Gastrocnemius medialis (tissue), 4 donors: ENCODE measurements around the gene KCNJ4. TPM values are rescaled to one million over a fixed set of nuclear protein-coding genes. Genes with fewer than 3 reads are reported as not detected.
"Not testable (repeated sequence)": the region's sequence is repeated elsewhere in the genome, so short reads cannot be mapped to it uniquely, and the experiment has no call there.

ENCODE experiments used
- ATAC-seq, 2 donors: fragments of 150-250 bp; one replicate each; pipeline ENCODE4 v1.9.1; 2016
- DNase-seq, 2 donors: peaks; one replicate each; pipeline ENCODE4 v3.0.0-alpha.2; 2019
- H3K27ac ChIP-seq, 4 donors: fragments of 200-600 bp; sonication (generic); 1 replicate in 1 of 4; 2 replicates in 3 of 4; pipeline ENCODE4 v1.5.1; 2016 to 2018; ENCODE audit warnings: mild to moderate bottlenecking in 2 of 4, moderate library complexity in 1 of 4
- H3K27me3 ChIP-seq, 3 donors: fragments of 200-600 bp; sonication (generic) in 2 of 3; 1 replicate in 1 of 3; 2 replicates in 2 of 3; pipeline versions ENCODE4 v1.5.1 to v1.6.0; 2016 to 2019; ENCODE audit warnings: mild to moderate bottlenecking in 1 of 3, moderate library complexity in 1 of 3
- H3K36me3 ChIP-seq, 2 donors: fragments of 200-600 bp; sonication (generic) in 1 of 2; one replicate each; pipeline ENCODE4 v1.5.1; 2017 to 2018
- H3K4me1 ChIP-seq, 2 donors: fragments of 200-600 bp; sonication (generic) in 1 of 2; one replicate each; pipeline ENCODE4 v1.5.1; 2016 to 2017; ENCODE audit warnings: mild to moderate bottlenecking in 2 of 2
- H3K4me3 ChIP-seq, 4 donors: fragments of 200-600 bp; sonication (generic) in 3 of 4; 1 replicate in 1 of 4; 2 replicates in 3 of 4; pipeline ENCODE4 v1.5.1; 2016 to 2019; ENCODE audit warnings: mild to moderate bottlenecking in 2 of 4
- H3K9me3 ChIP-seq, 3 donors: fragments of 200-600 bp; sonication (generic) in 2 of 3; 1 replicate in 1 of 3; 2 replicates in 2 of 3; pipeline ENCODE4 v1.5.1; 2016 to 2019
- POLR2A ChIP-seq, 2 donors: fragments of 450-650 bp; IDR thresholded peaks; one replicate each; pipeline ENCODE4 v1.6.1; 2017; ENCODE audit warnings: antibody characterized with exemption in 2 of 2, mild to moderate bottlenecking in 2 of 2, moderate library complexity in 2 of 2
- in situ Hi-C, 4 donors: fragments of 200-750 bp; cut with MboI; loops; one replicate each; pipeline versions ENCODE4 v1.15.0 to v1.8.0; 2017; ENCODE audit warnings: low sequenced_read_pairs in 4 of 4
- intact Hi-C: fragments of 100-400 bp; cut with DNase I; formaldehyde crosslinking; loops from one replicate; pipeline ENCODE4 v1.15.1; 2023; ENCODE audit warnings: low total_unique reads
- total RNA-seq, 4 donors: library from RNA; depleted of rRNA; stranded (reverse); fragments of >200 nt; gene quantifications; one replicate each; pipeline versions ENCODE4 v1.1.0 to v1.2.3, GENCODE V29; 2016
- TF ChIP-seq, protein P1 (sequence below), 5 experiments: fragments of 450-650 bp in 3 of 5; fragments of 200-600 bp in 2 of 5; sonication (generic) in 2 of 5; IDR thresholded peaks in 4 of 5; conservative IDR thresholded peaks in 1 of 5; 1 replicate in 4 of 5; 2 replicates in 1 of 5; pipeline ENCODE4 v1.5.1; 2016 to 2019; ENCODE audit warnings: antibody characterized with exemption in 5 of 5, mild to moderate bottlenecking in 3 of 5, moderate library complexity in 3 of 5

The KCNJ4 gene
- total RNA-seq, 4 donors from 2014 or later: not detected

DNA sequence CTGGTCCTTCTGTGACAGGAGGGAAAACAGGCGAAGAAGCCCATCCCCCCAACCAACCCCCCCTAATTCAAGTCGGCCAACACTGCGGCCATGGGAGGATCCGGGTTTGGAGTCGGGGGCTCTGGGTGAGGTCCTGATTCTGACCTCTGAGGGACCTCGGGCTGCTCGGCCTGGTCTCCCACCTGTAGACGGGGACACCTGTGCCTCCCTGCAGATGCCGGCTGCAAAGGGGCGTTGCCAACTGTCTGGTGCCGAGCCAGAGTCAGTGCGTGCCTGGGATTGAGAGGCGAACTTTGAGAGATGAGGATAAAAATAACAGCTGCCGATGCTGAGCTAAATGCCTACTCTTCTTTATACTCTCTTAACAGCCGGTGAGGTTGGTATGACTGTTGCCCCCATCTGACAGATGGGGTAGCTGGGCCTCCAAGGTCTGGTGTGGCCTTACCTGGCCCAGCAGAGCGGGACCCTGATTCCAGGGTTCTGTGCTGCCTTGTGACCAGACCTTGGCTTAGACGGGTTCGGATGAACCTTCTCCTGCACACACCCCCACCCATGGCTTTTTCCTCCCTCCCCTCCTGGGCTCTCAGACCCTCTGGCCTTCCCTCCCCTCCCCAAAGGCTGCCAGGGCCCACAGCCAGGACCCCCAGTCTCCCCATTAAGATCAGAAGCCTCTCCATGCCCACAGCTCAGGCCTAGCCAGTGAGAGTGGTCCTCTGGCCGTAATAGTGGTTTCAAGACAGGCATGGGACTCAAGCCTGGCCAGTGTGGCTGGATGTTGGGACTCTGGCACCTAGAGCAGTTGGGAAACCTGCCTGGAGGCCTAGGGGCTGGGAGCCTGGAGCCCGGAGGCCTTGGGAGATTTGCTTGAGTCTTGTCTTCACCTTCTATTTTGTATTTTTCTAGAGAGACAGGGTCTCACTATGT is 41.7 kb downstream of the KCNJ4 start:
- DNase-seq (no peak), ATAC-seq (peak in 1 of 2 donors; percentile 16)
- intact Hi-C loops (no loop called here), in situ Hi-C loops (no loop called here)
- H3K36me3 ChIP-seq: no peaks in the 10 kb centered on the region
- no peak for TF ChIP-seq POLR2A (IDR thresholded peaks at IDR 0.05)
- TF ChIP-seq, protein P1, sequence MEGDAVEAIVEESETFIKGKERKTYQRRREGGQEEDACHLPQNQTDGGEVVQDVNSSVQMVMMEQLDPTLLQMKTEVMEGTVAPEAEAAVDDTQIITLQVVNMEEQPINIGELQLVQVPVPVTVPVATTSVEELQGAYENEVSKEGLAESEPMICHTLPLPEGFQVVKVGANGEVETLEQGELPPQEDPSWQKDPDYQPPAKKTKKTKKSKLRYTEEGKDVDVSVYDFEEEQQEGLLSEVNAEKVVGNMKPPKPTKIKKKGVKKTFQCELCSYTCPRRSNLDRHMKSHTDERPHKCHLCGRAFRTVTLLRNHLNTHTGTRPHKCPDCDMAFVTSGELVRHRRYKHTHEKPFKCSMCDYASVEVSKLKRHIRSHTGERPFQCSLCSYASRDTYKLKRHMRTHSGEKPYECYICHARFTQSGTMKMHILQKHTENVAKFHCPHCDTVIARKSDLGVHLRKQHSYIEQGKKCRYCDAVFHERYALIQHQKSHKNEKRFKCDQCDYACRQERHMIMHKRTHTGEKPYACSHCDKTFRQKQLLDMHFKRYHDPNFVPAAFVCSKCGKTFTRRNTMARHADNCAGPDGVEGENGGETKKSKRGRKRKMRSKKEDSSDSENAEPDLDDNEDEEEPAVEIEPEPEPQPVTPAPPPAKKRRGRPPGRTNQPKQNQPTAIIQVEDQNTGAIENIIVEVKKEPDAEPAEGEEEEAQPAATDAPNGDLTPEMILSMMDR (IDR thresholded peaks at IDR 0.05 in 4 of 5, conservative IDR thresholded peaks at IDR 0.05 in 1 of 5): peak in 1 of 5 experiments; percentile 2
- H3K9me3 ChIP-seq: no peaks in the 10 kb centered on the region
- H3K4me3 ChIP-seq: peak overlapping the region; percentile 11 to 42 (median 32)
- H3K4me1 ChIP-seq: peaks cover 10 to 11% of the 10 kb centered on the region in 2 donors
- no peak overlapping the region for H3K27ac ChIP-seq
- no peaks in the 10 kb centered on the region for H3K27me3 ChIP-seq

DNA sequence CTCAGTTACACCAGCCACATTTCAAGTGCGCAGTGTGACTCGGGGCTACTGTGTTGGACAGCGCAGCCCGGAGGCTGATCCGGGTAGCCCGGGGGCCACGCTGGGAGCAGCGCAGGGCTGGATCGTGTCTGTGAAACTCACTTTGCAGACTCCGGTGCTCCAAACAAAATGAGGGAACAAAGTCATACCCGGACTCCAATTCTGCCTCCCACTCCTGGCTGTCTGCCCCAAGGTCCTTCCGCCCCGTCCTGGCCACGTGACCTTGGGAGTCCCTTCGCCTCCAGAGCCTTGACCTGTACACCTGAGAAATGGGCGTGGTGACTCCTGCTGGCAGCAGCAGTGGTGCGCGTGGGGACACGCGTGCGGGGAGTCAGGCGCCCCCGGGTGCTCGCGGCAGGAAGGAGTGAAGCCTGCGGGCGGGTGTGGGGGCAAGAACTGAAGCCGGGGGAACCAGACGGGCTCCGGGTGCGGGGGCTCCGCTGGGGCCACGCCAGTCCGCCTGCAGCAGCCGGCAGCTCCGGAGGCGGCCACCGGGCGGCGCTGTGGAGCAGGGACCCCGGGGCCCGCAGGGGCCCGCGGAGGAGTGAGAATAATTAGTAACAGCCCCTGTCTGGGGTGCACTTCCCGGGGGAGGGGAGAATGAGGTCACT is 42.4 kb downstream of the KCNJ4 start:
- Histone ChIP-seq H3K4me1 (peaks cover 10 to 11% of the 10 kb centered on the region in 2 donors), H3K27me3 (no peaks in the 10 kb centered on the region), H3K36me3 (no peaks in the 10 kb centered on the region), H3K27ac (no peak overlapping the region), H3K4me3 (peak overlapping the region; percentile 11 to 42 (median 32)), H3K9me3 (no peaks in the 10 kb centered on the region)
- ATAC-seq: peak in 1 of 2 donors; percentile 51
- no peak for DNase-seq
- no peak for TF ChIP-seq POLR2A (IDR thresholded peaks at IDR 0.05)
- TF ChIP-seq, protein P1 (IDR thresholded peaks at IDR 0.05 in 4 of 5, conservative IDR thresholded peaks at IDR 0.05 in 1 of 5): peak; percentile 59 to 83 (median 64)
- intact Hi-C loops (loop anchor here (1.0 kb wide), 1 partner anchor 160 kb away; no protein-coding TSS in a partner anchor), in situ Hi-C loops (no loop called here)

DNA sequence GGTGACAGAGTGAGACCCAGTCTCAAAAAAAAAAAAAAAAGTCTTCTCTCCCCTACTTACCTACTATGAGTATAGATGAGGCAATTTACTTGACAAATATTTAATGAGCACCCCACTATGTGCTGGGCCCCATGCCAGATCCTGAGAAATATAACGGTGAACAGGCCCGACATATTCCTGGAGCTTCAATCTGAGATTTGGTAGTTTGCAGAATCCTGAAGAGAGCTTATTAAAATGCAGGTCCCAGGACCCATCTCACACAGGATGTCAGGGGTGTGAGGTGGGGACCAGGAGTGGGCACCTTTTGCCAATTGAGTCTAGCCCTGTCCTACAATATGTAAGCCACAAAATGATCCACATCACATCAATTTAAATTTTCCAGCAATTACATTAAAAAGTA is 44.0 kb downstream of the KCNJ4 start:
- DNase-seq: no peak
- intact Hi-C loops: no loop called here
- Histone ChIP-seq H3K27ac (no peak overlapping the region), H3K9me3 (no peaks in the 10 kb centered on the region), H3K4me1 (peaks cover 10 to 11% of the 10 kb centered on the region in 2 donors), H3K27me3 (no peaks in the 10 kb centered on the region), H3K36me3 (no peaks in the 10 kb centered on the region), H3K4me3 (no peak overlapping the region)
- TF ChIP-seq POLR2A (IDR thresholded peaks at IDR 0.05): no peak
- TF ChIP-seq, protein P1 (IDR thresholded peaks at IDR 0.05 in 4 of 5, conservative IDR thresholded peaks at IDR 0.05 in 1 of 5): no peak
- no peak for ATAC-seq
- in situ Hi-C loops: no loop called here

DNA sequence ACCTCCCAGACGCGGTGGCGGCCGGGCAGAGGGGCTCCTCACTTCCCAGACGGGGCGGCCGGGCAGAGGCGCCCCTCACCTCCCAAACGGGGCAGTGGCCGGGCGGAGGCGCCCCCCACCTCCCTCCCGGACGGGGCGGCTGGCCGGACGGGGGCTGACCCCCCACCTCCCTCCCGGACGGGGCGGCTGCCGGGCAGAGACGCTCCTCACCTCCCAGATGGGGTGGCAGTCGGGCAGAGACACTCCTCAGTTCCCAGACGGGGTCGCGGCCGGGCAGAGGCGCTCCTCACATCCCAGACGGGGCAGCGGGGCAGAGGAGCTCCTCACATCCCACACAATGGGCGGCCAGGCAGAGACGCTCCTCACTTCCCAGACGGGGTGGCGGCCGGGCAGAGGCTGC is 45.1 kb downstream of the KCNJ4 start:
- H3K27me3 ChIP-seq, ATAC-seq, H3K27ac ChIP-seq, H3K9me3 ChIP-seq, intact Hi-C loops, DNase-seq, H3K4me3 ChIP-seq, in situ Hi-C loops, H3K36me3 ChIP-seq: not testable (repeated sequence)
- peaks cover 10 to 11% of the 10 kb centered on the region in 2 donors for H3K4me1 ChIP-seq

DNA sequence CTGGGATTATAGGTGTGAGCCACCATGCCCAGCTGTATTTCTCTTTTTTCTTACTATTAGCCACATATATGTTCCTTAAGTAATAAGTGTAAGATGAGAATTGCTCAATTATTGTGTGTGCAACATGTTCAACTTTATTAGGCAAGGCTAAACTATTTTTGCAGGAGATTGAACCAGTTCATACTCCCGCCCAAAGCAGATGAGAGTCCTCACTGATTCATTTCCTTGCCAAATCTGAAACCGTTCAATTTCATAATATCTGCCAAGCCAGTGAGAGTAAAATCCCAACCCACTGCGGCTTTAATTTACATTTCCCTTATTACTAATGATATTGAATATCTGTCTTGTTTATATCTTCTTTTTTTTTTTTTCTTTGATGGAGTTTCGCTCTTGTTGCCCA is 48.4 kb downstream of the KCNJ4 start:
- Histone ChIP-seq H3K9me3 (no peaks in the 10 kb centered on the region), H3K4me3 (no peak overlapping the region), H3K36me3 (no peaks in the 10 kb centered on the region), H3K27me3 (no peaks in the 10 kb centered on the region), H3K27ac (no peak overlapping the region), H3K4me1 (no peaks in the 10 kb centered on the region)
- in situ Hi-C loops: no loop called here
- ATAC-seq (no peak), DNase-seq (no peak)
- intact Hi-C loops: no loop called here
- TF ChIP-seq POLR2A (IDR thresholded peaks at IDR 0.05): no peak
- TF ChIP-seq, protein P1 (IDR thresholded peaks at IDR 0.05 in 4 of 5, conservative IDR thresholded peaks at IDR 0.05 in 1 of 5): no peak
